Fibroblast of pulmonary artery (primary cell): ENCODE data around the gene CCDC187.

Source experiments
- DNase-seq: peaks from one replicate; pipeline ENCODE4 v3.0.0-alpha.2; 2010; ENCODE audit warnings: low read depth
- H3K4me3 ChIP-seq: replicated peaks from 2 replicates; pipeline ENCODE4 v1.5.1; 2011; ENCODE audit warnings: low read depth, mild to moderate bottlenecking, control low read depth, low read length, moderate library complexity
- TF ChIP-seq, protein P1 (sequence below): IDR thresholded peaks from 2 replicates; pipeline ENCODE4 v1.5.1; 2011; ENCODE audit warnings: mild to moderate bottlenecking, control low read depth, low read length, inconsistent platforms; ENCODE audit errors: missing control alignments

The CCDC187 gene

DNA sequence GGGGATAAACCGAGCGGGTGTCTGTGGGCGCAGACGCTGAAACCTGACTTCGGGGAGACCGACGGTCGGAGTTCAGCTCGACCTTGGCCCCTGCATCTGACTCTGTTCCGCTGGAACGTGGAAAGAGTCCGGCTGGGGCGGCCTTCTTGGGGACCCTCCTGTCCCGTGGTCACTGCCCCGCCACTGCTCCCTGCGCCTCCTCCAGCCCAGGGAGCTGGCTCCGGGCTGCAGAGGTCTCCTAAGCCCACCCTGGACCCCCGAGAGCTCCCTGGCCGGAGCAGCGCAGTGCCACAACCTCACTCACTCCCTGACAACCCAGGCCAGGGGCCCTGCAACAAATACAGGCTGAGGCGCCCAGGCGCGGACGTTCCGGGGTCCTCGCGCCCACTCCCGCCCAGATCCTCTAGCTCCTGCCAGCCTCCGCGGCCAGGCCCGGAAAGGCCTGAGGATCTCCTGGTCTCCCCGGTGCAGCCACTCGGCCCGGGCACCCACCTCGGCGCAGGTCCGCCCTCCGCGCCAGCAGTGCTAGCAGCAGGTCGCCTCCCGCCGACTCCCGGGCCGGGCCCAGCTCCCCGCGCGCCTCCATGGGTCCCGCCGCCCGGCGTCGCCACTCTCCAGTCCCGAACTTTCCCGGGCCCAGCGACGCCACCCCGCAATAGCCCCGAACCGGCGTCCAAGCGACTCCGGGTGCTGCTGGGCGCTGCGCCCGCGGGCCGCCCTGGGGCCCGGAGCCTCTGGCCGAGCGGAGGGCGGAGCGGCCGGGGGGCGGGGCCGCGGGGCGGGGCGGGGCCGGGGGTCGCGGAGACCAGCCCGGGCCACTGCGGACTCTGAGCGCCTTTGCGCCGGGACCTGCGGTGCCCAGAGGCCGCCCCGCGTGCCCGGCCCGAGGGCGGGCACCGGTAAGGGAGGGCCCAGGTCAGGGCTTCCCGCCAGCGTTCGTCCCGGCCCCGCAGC is 101.2 kb downstream of the CCDC187 start:
- DNase-seq = no peak
- H3K4me3 ChIP-seq = no peak overlapping the region
- TF ChIP-seq, protein P1, sequence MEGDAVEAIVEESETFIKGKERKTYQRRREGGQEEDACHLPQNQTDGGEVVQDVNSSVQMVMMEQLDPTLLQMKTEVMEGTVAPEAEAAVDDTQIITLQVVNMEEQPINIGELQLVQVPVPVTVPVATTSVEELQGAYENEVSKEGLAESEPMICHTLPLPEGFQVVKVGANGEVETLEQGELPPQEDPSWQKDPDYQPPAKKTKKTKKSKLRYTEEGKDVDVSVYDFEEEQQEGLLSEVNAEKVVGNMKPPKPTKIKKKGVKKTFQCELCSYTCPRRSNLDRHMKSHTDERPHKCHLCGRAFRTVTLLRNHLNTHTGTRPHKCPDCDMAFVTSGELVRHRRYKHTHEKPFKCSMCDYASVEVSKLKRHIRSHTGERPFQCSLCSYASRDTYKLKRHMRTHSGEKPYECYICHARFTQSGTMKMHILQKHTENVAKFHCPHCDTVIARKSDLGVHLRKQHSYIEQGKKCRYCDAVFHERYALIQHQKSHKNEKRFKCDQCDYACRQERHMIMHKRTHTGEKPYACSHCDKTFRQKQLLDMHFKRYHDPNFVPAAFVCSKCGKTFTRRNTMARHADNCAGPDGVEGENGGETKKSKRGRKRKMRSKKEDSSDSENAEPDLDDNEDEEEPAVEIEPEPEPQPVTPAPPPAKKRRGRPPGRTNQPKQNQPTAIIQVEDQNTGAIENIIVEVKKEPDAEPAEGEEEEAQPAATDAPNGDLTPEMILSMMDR = no peak

DNA sequence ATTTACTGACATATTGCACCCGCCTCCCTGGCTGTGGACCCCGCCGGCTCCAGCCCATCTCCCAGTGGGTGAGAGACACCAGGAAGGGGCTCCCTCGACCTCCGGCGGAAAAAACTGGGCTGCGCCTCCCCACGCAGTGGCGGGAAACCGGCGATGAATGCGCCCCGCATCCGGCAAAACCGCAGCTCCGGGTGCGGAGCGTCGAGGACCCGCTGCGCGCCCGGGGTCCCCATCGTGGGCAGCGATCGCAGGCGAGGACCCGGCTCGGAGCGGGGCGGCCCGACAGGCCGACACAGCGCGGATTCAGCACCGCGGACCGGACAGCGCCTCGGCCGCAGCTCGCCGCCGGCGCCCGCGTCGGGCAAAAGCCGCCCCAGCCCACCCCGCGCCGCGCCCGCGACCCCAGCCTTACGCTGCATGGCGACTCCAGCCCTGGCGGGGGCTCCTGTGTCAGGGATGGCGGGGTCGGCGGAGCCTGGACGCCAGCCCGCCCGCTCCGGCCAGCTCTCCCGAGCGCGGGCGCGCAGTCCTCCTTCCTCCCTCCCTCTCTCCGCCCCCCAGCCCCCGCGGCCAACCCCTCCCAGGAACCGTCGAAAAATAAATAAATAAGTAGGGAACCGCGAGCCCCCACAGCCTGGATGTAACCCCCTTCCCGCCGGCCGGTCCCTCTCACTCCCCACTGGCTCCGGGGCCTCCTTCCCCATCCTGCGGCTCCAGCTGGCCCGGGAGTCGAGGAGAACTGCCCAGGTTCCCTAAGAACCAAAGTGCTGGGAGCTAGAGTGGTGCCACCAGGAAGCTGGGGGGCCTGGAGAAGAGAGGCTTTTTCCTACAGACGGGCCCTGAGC is 102.1 kb downstream of the CCDC187 start:
- no peak overlapping the region for H3K4me3 ChIP-seq
- peak; percentile 23 for DNase-seq
- TF ChIP-seq, protein P1 = no peak

DNA sequence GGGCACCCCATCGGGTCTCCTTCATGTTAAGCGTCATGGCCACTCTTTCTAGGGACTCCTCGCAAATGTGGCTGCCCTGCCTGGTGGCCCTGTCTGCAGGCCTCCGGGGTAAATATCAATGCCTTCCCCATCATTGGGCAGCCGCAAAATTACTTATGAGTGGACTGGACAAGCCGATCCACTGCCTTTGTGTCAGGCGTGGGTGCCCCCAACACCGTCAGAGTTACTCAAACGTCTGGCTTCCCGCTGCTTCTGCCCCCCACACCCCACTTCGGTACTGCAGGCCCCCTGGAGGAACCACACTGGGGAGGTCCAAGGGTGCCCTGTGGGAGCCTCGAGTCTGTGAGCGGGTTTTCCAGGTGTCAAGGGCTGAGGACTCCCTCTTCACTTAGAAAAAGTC is 102.7 kb downstream of the CCDC187 start:
- no peak overlapping the region for H3K4me3 ChIP-seq
- DNase-seq = no peak
- TF ChIP-seq, protein P1 = no peak

DNA sequence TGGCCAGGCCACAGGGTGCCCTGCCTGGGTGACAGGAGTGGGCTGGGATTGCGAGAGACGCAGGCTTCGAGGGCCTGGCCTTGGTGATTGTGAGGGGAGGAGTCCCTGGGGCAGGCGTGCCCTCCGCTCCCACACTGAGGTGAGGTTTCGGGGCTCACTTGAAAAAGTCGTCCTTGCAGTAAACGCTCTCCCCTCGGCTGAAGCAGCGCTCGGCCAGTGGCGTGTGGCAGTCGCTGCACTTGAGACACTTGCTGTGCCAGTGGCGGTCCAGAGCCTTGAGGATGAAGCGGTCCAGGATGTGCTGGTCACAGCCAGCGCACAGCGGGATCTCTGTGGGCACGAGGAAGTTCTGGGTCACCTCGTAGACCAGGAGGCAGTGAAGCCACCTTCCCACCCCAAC is 103.5 kb downstream of the CCDC187 start:
- DNase-seq = no peak
- TF ChIP-seq, protein P1 = no peak
- no peak overlapping the region for H3K4me3 ChIP-seq
